ENCODE data around the gene RBM33. TPM values are rescaled to one million over a fixed set of nuclear protein-coding genes. Genes with fewer than 3 reads are reported as not detected.

RBM33 gene
- total RNA-seq, 2 donors from 2014 or later, result 48.8 to 49.6 TPM

GRCh38 chr7:155656891-155657290, 12.4 kb downstream of the RBM33 start:
- no peak for DNase-seq (ENCODE audit: low spot score)
- intact Hi-C loops (cut with DNase I), result no loop called here

- DNase-seq (ENCODE audit: low spot score), result no peak
- intact Hi-C loops (cut with DNase I), result no loop called here
These were observed 15.7 kb downstream of the RBM33 start for GRCh38 chr7:155660059-155660757.

GRCh38 chr7:155660758-155661093, 16.3 kb downstream of the RBM33 start:
- intact Hi-C loops (cut with DNase I), result no loop called here

GRCh38 chr7:155662343-155663043, 18.0 kb downstream of the RBM33 start:
- intact Hi-C loops (cut with DNase I), result no loop called here
- DNase-seq (ENCODE audit: low spot score), result no peak

More at GRCh38 chr7:155660758-155661093, 16.3 kb downstream of the RBM33 start:
- no peak for DNase-seq (ENCODE audit: low spot score)

- no peak for DNase-seq (ENCODE audit: low spot score)
- intact Hi-C loops (cut with DNase I), result no loop called here
These were observed 19.5 kb downstream of the RBM33 start for GRCh38 chr7:155663937-155664336.

- no peak for DNase-seq (ENCODE audit: low spot score)
- intact Hi-C loops (cut with DNase I), result no loop called here
These were observed 20.9 kb downstream of the RBM33 start for GRCh38 chr7:155665079-155665956.

- DNase-seq (ENCODE audit: low spot score), result no peak
- intact Hi-C loops (cut with DNase I), result no loop called here
These were observed 21.5 kb downstream of the RBM33 start for GRCh38 chr7:155665957-155666287.

- no peak for DNase-seq (ENCODE audit: low spot score)
- intact Hi-C loops (cut with DNase I), result no loop called here
These were observed 22.9 kb downstream of the RBM33 start for GRCh38 chr7:155667241-155667829.

- intact Hi-C loops (cut with DNase I), result no loop called here
These were observed 25.4 kb downstream of the RBM33 start for GRCh38 chr7:155669717-155670505.

GRCh38 chr7:155670521-155670920, 26.1 kb downstream of the RBM33 start:
- no peak for DNase-seq (ENCODE audit: low spot score)
- intact Hi-C loops (cut with DNase I), result no loop called here

More at GRCh38 chr7:155669717-155670505, 25.4 kb downstream of the RBM33 start:
- DNase-seq (ENCODE audit: low spot score), result no peak

GRCh38 chr7:155674556-155674955, 30.1 kb downstream of the RBM33 start:
- intact Hi-C loops (cut with DNase I), result no loop called here
- DNase-seq (ENCODE audit: low spot score), result no peak

- no peak for DNase-seq (ENCODE audit: low spot score)
- intact Hi-C loops (cut with DNase I), result no loop called here
These were observed 31.6 kb downstream of the RBM33 start for GRCh38 chr7:155676052-155676451.

GRCh38 chr7:155677688-155678087, 33.2 kb downstream of the RBM33 start:
- intact Hi-C loops (cut with DNase I), result no loop called here
- DNase-seq (ENCODE audit: low spot score), result no peak

GRCh38 chr7:155680124-155680523, 35.7 kb downstream of the RBM33 start:
- DNase-seq (ENCODE audit: low spot score), result no peak
- intact Hi-C loops (cut with DNase I), result no loop called here

GRCh38 chr7:155680864-155681263, 36.4 kb downstream of the RBM33 start:
- DNase-seq (ENCODE audit: low spot score), result no peak
- intact Hi-C loops (cut with DNase I), result no loop called here

- no peak for DNase-seq (ENCODE audit: low spot score)
- intact Hi-C loops (cut with DNase I), result no loop called here
These were observed 37.2 kb downstream of the RBM33 start for GRCh38 chr7:155681663-155682062.

- intact Hi-C loops (cut with DNase I), result no loop called here
These were observed 38.0 kb downstream of the RBM33 start for GRCh38 chr7:155682484-155682883.

GRCh38 chr7:155683098-155683497, 38.6 kb downstream of the RBM33 start:
- DNase-seq (ENCODE audit: low spot score), result no peak
- intact Hi-C loops (cut with DNase I), result no loop called here

More at GRCh38 chr7:155682484-155682883, 38.0 kb downstream of the RBM33 start:
- no peak for DNase-seq (ENCODE audit: low spot score)

GRCh38 chr7:155683714-155684113, 39.3 kb downstream of the RBM33 start:
- intact Hi-C loops (cut with DNase I), result no loop called here
- DNase-seq (ENCODE audit: low spot score), result no peak

All from posterior vena cava (tissue), 2 donors.